HepG2 (cell line): ENCODE measurements around the gene ANKRD40. TPM values are rescaled to one million over a fixed set of nuclear protein-coding genes. Genes with fewer than 3 reads are reported as not detected.

Experiments used
- AGO1 ChIP-seq: fragments of 200-400 bp; formaldehyde crosslinking; IDR thresholded peaks from 2 replicates; pipeline ENCODE4 v1.6.1; 2017; ENCODE audit warnings: mild to moderate bottlenecking, low read depth, low read length, moderate library complexity; ENCODE audit not compliant: poor library complexity, severe bottlenecking
- CAMTA2 ChIP-seq: sonication (generic); formaldehyde crosslinking; IDR thresholded peaks from 2 replicates; pipeline ENCODE4 v1.4.0; 2020; ENCODE audit warnings: mild to moderate bottlenecking, missing genetic modification reagents, borderline replicate concordance
- ELK4 ChIP-seq: sonication (generic); formaldehyde crosslinking; IDR thresholded peaks from 2 replicates; pipeline ENCODE4 v1.9.0; 2021; ENCODE audit warnings: missing genetic modification reagents, borderline replicate concordance
- ETV6 ChIP-seq: sonication (generic); formaldehyde crosslinking; conservative IDR thresholded peaks from 2 replicates; pipeline ENCODE4 v1.4.0; 2020; ENCODE audit warnings: missing genetic modification reagents
- FOXO1 ChIP-seq: sonication (generic); formaldehyde crosslinking; IDR thresholded peaks from 2 replicates; pipeline ENCODE4 v1.4.0; 2020; ENCODE audit warnings: missing genetic modification reagents
- GATA4 ChIP-seq: sonication (generic); IDR thresholded peaks from 2 replicates; pipeline ENCODE4 v1.6.1; 2016; ENCODE audit warnings: antibody characterized with exemption, low read depth, borderline replicate concordance
- KAT8 ChIP-seq: IDR thresholded peaks from 2 replicates; pipeline ENCODE4 v1.6.1; 2016; ENCODE audit warnings: missing genetic modification reagents, missing compliant biosample characterization
- KLF13 ChIP-seq: sonication (generic); formaldehyde crosslinking; IDR thresholded peaks from 2 replicates; pipeline ENCODE4 v1.4.0; 2020; ENCODE audit warnings: mild to moderate bottlenecking, missing genetic modification reagents
- MEF2D ChIP-seq: sonication (generic); formaldehyde crosslinking; IDR thresholded peaks from 2 replicates; pipeline ENCODE4 v1.5.1; 2020; ENCODE audit warnings: mild to moderate bottlenecking, missing genetic modification reagents
- NFRKB ChIP-seq: fragments of 450-650 bp; IDR thresholded peaks from 2 replicates; pipeline ENCODE4 v1.6.1; 2017
- SALL2 ChIP-seq: sonication (generic); formaldehyde crosslinking; IDR thresholded peaks from 2 replicates; pipeline ENCODE4 v1.8.1; 2023; ENCODE audit warnings: mild to moderate bottlenecking, missing genetic modification reagents, inconsistent platforms
- SMAD9 ChIP-seq: sonication (generic); formaldehyde crosslinking; IDR thresholded peaks from 2 replicates; pipeline ENCODE4 v1.5.1; 2020; ENCODE audit warnings: mild to moderate bottlenecking, missing genetic modification reagents
- SP1 ChIP-seq, 2 experiments: fragments of 450-650 bp in 1 of 2; sonication (generic) in 1 of 2; formaldehyde crosslinking in 1 of 2; IDR thresholded peaks; 2 replicates each; pipeline versions ENCODE4 v1.4.0 to v1.6.1; 2016 to 2020; ENCODE audit warnings: missing genetic modification reagents in 1 of 2
- ZBTB43 ChIP-seq: sonication (generic); formaldehyde crosslinking; conservative IDR thresholded peaks from 2 replicates; pipeline ENCODE4 v1.4.0; 2020; ENCODE audit warnings: missing genetic modification reagents
- ZNF20 ChIP-seq: sonication (generic); formaldehyde crosslinking; IDR thresholded peaks from 2 replicates; pipeline ENCODE4 v1.4.0; 2020; ENCODE audit warnings: mild to moderate bottlenecking, moderate library complexity, missing genetic modification reagents
- ZNF260 ChIP-seq: sonication (generic); formaldehyde crosslinking; IDR thresholded peaks from 2 replicates; pipeline ENCODE4 v1.4.0; 2020; ENCODE audit warnings: missing genetic modification reagents, low read depth, mild to moderate bottlenecking, borderline replicate concordance
- ZNF44 ChIP-seq: sonication (generic); formaldehyde crosslinking; IDR thresholded peaks from 2 replicates; pipeline ENCODE4 v1.5.1; 2020; ENCODE audit warnings: mild to moderate bottlenecking, missing genetic modification reagents
- ZXDC ChIP-seq: sonication (generic); formaldehyde crosslinking; IDR thresholded peaks from 2 replicates; pipeline ENCODE4 v1.5.0; 2020; ENCODE audit warnings: mild to moderate bottlenecking, missing genetic modification reagents
- polyA plus RNA-seq, 8 experiments: library from polyadenylated mRNA; depleted of rRNA in 3 of 8; stranded (reverse) in 7 of 8; unstranded in 1 of 8; fragments of >200 nt; fragmentation: Illumina TruSeq in 4 of 8; extraction: Trizol in 4 of 8; gene quantifications; 2 replicates each; pipeline versions ENCODE4 v1.2.1 to v1.2.3, GENCODE V29; 2011 to 2016; ENCODE audit warnings: low read depth in 4 of 8, missing spikeins in 1 of 8, mixed read lengths in 1 of 8; ENCODE audit not compliant: insufficient read depth in 1 of 8
- total RNA-seq, 5 experiments: library from RNA; depleted of rRNA; stranded (reverse); fragments of >200 nt; fragmentation: Illumina TruSeq; extraction: Trizol; gene quantifications; 2 replicates each; pipeline ENCODE4 v1.2.3, GENCODE V29; 2016; ENCODE audit warnings: low read depth in 1 of 5
- TF ChIP-seq, protein P1 (sequence below): sonication (generic); formaldehyde crosslinking; IDR thresholded peaks from 2 replicates; pipeline ENCODE4 v1.8.1; 2023; ENCODE audit warnings: mild to moderate bottlenecking, missing genetic modification reagents
- TF ChIP-seq, protein P2 (sequence below): sonication (generic); formaldehyde crosslinking; IDR thresholded peaks from 2 replicates; pipeline ENCODE4 v1.8.1; 2022; ENCODE audit warnings: mild to moderate bottlenecking, missing genetic modification reagents

ANKRD40 gene
- total and polyA plus RNA-seq, 2 of the 13 experiments (the other 11 are each of a cell fraction or from before 2014, with no cell fraction given), result 35.0 to 46.4 TPM

DNA sequence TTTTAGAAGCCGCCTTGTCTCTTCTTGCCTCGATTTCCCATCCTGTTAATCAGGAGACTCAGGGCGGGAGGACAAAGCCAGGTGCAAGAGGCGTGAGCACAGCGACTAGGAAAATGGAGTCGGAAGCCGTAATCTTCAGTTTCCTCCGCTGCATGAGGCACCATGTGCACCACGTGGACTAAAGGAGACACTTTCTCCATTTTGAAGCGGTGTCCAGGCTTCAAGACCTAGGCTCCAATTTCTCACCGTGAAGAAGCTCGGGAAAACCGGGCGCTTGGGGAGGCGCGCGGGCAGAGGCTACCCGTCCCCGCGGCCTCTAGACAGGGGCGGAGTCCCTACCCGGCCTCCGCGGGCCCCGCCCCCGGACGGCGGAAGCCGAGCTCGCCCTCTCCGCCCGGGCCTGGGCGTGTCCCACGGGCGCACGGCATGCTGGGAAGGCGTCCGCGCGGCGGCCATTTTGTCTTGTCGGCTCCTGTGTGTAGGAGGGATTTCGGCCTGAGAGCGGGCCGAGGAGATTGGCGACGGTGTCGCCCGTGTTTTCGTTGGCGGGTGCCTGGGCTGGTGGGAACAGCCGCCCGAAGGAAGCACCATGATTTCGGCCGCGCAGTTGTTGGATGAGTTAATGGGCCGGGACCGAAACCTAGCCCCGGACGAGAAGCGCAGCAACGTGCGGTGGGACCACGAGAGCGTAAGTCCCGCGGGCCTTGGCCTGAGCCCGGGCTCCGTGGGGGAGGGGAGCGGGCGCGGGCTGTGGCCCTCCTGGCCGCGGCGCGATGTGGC lies 11.6 kb upstream of the ANKRD40 start, which contains the start of gene LUC7L3 (continued):
- TF ChIP-seq ZNF20 (CRISPR knock-in tag), result peak; percentile 63; the same call in 1 of the 2 replicates
- 0 out of 2 replicates have a peak, but pooled peaks have one; percentile 73 for TF ChIP-seq GATA4
- TF ChIP-seq FOXO1, result no peak; the same call in 1 of the 2 replicates
- TF ChIP-seq MEF2D, result peak; percentile 73
- peak; percentile 97 for TF ChIP-seq ZXDC (CRISPR knock-in tag)
- TF ChIP-seq NFRKB, result peak; percentile 93
- peak; percentile 98 for TF ChIP-seq KAT8 (CRISPR knock-in tag)
- peak; percentile 77 for TF ChIP-seq AGO1
- TF ChIP-seq CAMTA2 (CRISPR knock-in tag), result no peak; the same call in 1 of the 2 replicates
- TF ChIP-seq SP1 (IDR thresholded peaks at IDR 0.05), result 0 out of 2 replicates have a peak, but pooled peaks have one; percentile 38
- TF ChIP-seq SP1 (CRISPR knock-in tag; IDR thresholded peaks at IDR 0.05), result peak; percentile 99
- TF ChIP-seq, protein P1, sequence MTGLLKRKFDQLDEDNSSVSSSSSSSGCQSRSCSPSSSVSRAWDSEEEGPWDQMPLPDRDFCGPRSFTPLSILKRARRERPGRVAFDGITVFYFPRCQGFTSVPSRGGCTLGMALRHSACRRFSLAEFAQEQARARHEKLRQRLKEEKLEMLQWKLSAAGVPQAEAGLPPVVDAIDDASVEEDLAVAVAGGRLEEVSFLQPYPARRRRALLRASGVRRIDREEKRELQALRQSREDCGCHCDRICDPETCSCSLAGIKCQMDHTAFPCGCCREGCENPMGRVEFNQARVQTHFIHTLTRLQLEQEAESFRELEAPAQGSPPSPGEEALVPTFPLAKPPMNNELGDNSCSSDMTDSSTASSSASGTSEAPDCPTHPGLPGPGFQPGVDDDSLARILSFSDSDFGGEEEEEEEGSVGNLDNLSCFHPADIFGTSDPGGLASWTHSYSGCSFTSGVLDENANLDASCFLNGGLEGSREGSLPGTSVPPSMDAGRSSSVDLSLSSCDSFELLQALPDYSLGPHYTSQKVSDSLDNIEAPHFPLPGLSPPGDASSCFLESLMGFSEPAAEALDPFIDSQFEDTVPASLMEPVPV (CRISPR knock-in tag), result peak; percentile 94
- peak; percentile 89 for TF ChIP-seq ZBTB43 (CRISPR knock-in tag)
- TF ChIP-seq KLF13 (CRISPR knock-in tag), result 0 out of 2 replicates have a peak, but pooled peaks have one; percentile 29
- peak; percentile 5; the same call in 1 of the 2 replicates for TF ChIP-seq ZNF260 (CRISPR knock-in tag)
- peak; percentile 93 for TF ChIP-seq ETV6 (CRISPR knock-in tag)
- TF ChIP-seq SALL2 (CRISPR knock-in tag), result peak; percentile 76; the same call in 1 of the 2 replicates
- TF ChIP-seq, protein P2, sequence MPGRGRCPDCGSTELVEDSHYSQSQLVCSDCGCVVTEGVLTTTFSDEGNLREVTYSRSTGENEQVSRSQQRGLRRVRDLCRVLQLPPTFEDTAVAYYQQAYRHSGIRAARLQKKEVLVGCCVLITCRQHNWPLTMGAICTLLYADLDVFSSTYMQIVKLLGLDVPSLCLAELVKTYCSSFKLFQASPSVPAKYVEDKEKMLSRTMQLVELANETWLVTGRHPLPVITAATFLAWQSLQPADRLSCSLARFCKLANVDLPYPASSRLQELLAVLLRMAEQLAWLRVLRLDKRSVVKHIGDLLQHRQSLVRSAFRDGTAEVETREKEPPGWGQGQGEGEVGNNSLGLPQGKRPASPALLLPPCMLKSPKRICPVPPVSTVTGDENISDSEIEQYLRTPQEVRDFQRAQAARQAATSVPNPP (CRISPR knock-in tag), result peak; percentile 48; the same call in 1 of the 2 replicates
- TF ChIP-seq ELK4 (CRISPR knock-in tag), result no peak
- peak; percentile 92 for TF ChIP-seq ZNF44 (CRISPR knock-in tag)
- peak; percentile 51; the same call in 1 of the 2 replicates for TF ChIP-seq SMAD9 (CRISPR knock-in tag)
